Progenitor cell of endocrine pancreas (in vitro differentiated cells): ENCODE results near the gene STX8. TPM values are rescaled to one million over a fixed set of nuclear protein-coding genes. Genes with fewer than 3 reads are reported as not detected.

ENCODE experiments used
- DNase-seq: peaks from one replicate; pipeline ENCODE4 v3.0.0; 2021; ENCODE audit warnings: low spot score; ENCODE audit not compliant: unreplicated experiment
- H3K27ac Mint-ChIP-seq: 2 replicates; pipeline ENCODE4 v1.8.0; 2021; ENCODE audit warnings: mild to moderate bottlenecking, moderate library complexity, mixed read lengths
- H3K27me3 Mint-ChIP-seq: 2 replicates; pipeline ENCODE4 v1.8.0; 2021; ENCODE audit warnings: mixed read lengths
- H3K36me3 Mint-ChIP-seq: 2 replicates; pipeline ENCODE4 v1.8.0; 2022; ENCODE audit warnings: mixed read lengths; ENCODE audit not compliant: insufficient read depth
- H3K4me1 Mint-ChIP-seq: 2 replicates; pipeline ENCODE4 v1.8.0; 2021; ENCODE audit warnings: low read depth, mixed read lengths
- H3K4me3 Mint-ChIP-seq: 2 replicates; pipeline ENCODE4 v1.8.0; 2021; ENCODE audit warnings: low read depth, mild to moderate bottlenecking, moderate library complexity, mixed read lengths
- H3K9me3 Mint-ChIP-seq: 2 replicates; pipeline ENCODE4 v1.8.0; 2021; ENCODE audit warnings: low read depth, mixed read lengths
- CTCF ChIP-seq: fragments of 200-600 bp; sonication (generic); IDR thresholded peaks from one replicate; pipeline ENCODE4 v1.5.0; 2021; ENCODE audit warnings: antibody characterized with exemption, mild to moderate bottlenecking; ENCODE audit not compliant: unreplicated experiment
- total RNA-seq: library from RNA; stranded (reverse); gene quantifications from 2 replicates; pipeline ENCODE4 v1.2.1, GENCODE V29; 2021

STX8 gene
- total RNA-seq, 1 donor from 2014 or later: 63.4 TPM

- Mint-ChIP-seq H3K36me3 (peaks cover 1% of the 10 kb centered on the region), H3K4me3 (no peak overlapping the region), H3K27ac (no peak overlapping the region), H3K4me1 (peaks cover 22% of the 10 kb centered on the region), H3K27me3 (no peaks in the 10 kb centered on the region), H3K9me3 (peaks cover 4% of the 10 kb centered on the region)
- DNase-seq: no peak
- no peak for TF ChIP-seq CTCF
Measured at GRCh38 chr17:9410737-9411136, 164.9 kb downstream of the STX8 start.

GRCh38 chr17:9410301-9410700 lies 165.3 kb downstream of the STX8 start:
- no peaks in the 10 kb centered on the region for H3K27me3 Mint-ChIP-seq
- no peak overlapping the region for H3K4me3 Mint-ChIP-seq
- H3K27ac Mint-ChIP-seq: no peak overlapping the region
- H3K4me1 Mint-ChIP-seq: peaks cover 22% of the 10 kb centered on the region
- peaks cover 4% of the 10 kb centered on the region for H3K9me3 Mint-ChIP-seq
- no peaks in the 10 kb centered on the region for H3K36me3 Mint-ChIP-seq
- DNase-seq: no peak
- no peak for TF ChIP-seq CTCF

- no peak for DNase-seq
- no peak for TF ChIP-seq CTCF
- H3K27me3 Mint-ChIP-seq: no peaks in the 10 kb centered on the region
- H3K4me1 Mint-ChIP-seq: peaks cover 22% of the 10 kb centered on the region
- H3K27ac Mint-ChIP-seq: no peak overlapping the region
- no peak overlapping the region for H3K4me3 Mint-ChIP-seq
- H3K9me3 Mint-ChIP-seq: peaks cover 4% of the 10 kb centered on the region
- peaks cover under 1% of the 10 kb centered on the region for H3K36me3 Mint-ChIP-seq
Measured at GRCh38 chr17:9409878-9410277, 165.7 kb downstream of the STX8 start.

- no peak for DNase-seq
- no peak for TF ChIP-seq CTCF
Measured at GRCh38 chr17:9408868-9409829, 166.5 kb downstream of the STX8 start.

GRCh38 chr17:9408381-9408780 lies 167.2 kb downstream of the STX8 start:
- Mint-ChIP-seq H3K36me3 (peaks cover 1% of the 10 kb centered on the region), H3K4me3 (no peak overlapping the region), H3K27ac (no peak overlapping the region), H3K9me3 (peaks cover 4% of the 10 kb centered on the region), H3K4me1 (peaks cover 22% of the 10 kb centered on the region), H3K27me3 (no peaks in the 10 kb centered on the region)
- TF ChIP-seq CTCF: no peak
- DNase-seq: no peak

More at GRCh38 chr17:9408868-9409829, 166.5 kb downstream of the STX8 start:
- H3K36me3 Mint-ChIP-seq: peaks cover 1% of the 10 kb centered on the region
- H3K4me1 Mint-ChIP-seq: peaks cover 22% of the 10 kb centered on the region
- no peak overlapping the region for H3K27ac Mint-ChIP-seq
- H3K4me3 Mint-ChIP-seq: no peak overlapping the region
- H3K9me3 Mint-ChIP-seq: peaks cover 4% of the 10 kb centered on the region
- no peaks in the 10 kb centered on the region for H3K27me3 Mint-ChIP-seq
